Stomach (tissue), 19 donors: ENCODE data around the gene OR13G1. TPM values are rescaled to one million over a fixed set of nuclear protein-coding genes. Genes with fewer than 3 reads are reported as not detected.
"Not testable (repeated sequence)": the region's sequence is repeated elsewhere in the genome, so short reads cannot be mapped to it uniquely, and the experiment has no call there.

Experiments used
- DNase-seq, 2 donors: peaks; one replicate each; pipeline versions ENCODE4 v3.0.0 to v3.0.0-alpha.2; 2013 to 2019
- H3K27ac ChIP-seq, 5 donors: fragments of 200-600 bp in 4 of 5; sonication (generic) in 4 of 5; one replicate each; pipeline ENCODE4 v1.5.1; 2013 to 2019; ENCODE audit warnings: mild to moderate bottlenecking in 1 of 5, moderate library complexity in 1 of 5
- H3K27me3 ChIP-seq, 3 donors: fragments of 200-600 bp; sonication (generic); one replicate each; pipeline ENCODE4 v1.5.1; 2017 to 2019; ENCODE audit warnings: mixed run types in 1 of 3
- H3K36me3 ChIP-seq, 4 donors: fragments of 200-600 bp; sonication (generic); 1 replicate in 3 of 4; 2 replicates in 1 of 4; pipeline ENCODE4 v1.5.1; 2016 to 2019
- H3K4me1 ChIP-seq, 4 donors: fragments of 200-600 bp; sonication (generic); one replicate each; pipeline ENCODE4 v1.5.1; 2016 to 2019
- H3K4me3 ChIP-seq, 4 donors: fragments of 200-600 bp; sonication (generic) in 3 of 4; one replicate each; pipeline ENCODE4 v1.5.1; 2016 to 2019; ENCODE audit warnings: mild to moderate bottlenecking in 1 of 4
- H3K9me3 ChIP-seq, 4 donors: fragments of 200-600 bp; sonication (generic); one replicate each; pipeline ENCODE4 v1.5.1; 2016 to 2019
- EP300 ChIP-seq: sonication (generic); formaldehyde crosslinking; IDR thresholded peaks from one replicate; pipeline ENCODE4 v1.6.1; 2017; ENCODE audit warnings: antibody characterized with exemption
- POLR2A ChIP-seq, 4 donors: fragments of 450-650 bp; IDR thresholded peaks; one replicate each; pipeline ENCODE4 v1.6.1; 2016; ENCODE audit warnings: antibody characterized with exemption in 4 of 4, control low read depth in 2 of 4, mild to moderate bottlenecking in 1 of 4, moderate library complexity in 1 of 4
- POLR2AphosphoS5 ChIP-seq, 3 donors: sonication (generic); formaldehyde crosslinking; IDR thresholded peaks; one replicate each; pipeline ENCODE4 v1.6.1; 2016; ENCODE audit warnings: antibody characterized with exemption in 3 of 3
- WGBS, 5 donors: extraction: QIAGEN DNeasy Blood & Tissue Kit in 3 of 5; methylation state at CpG; one replicate each; pipeline versions ENCODE4 v1.1.5 to v1.1.7; 2013 to 2018; 5-methylcytosine and 5-hydroxymethylcytosine counted together
- intact Hi-C: fragments of 100-400 bp; cut with DNase I; formaldehyde crosslinking; loops from one replicate; pipeline ENCODE4 v1.15.1; 2023; ENCODE audit warnings: low total_unique reads
- long read RNA-seq, 10 donors: transcript quantifications; one replicate each; lab custom pipeline, GENCODE V29; 2026
- polyA plus RNA-seq, 3 donors: library from polyadenylated mRNA; stranded (reverse); fragments of 200-250 nt; gene quantifications; one replicate each; pipeline ENCODE4 v1.2.3, GENCODE V29; 2013
- total RNA-seq, 5 donors: library from RNA; depleted of rRNA; stranded (reverse); fragments of >200 nt; gene quantifications; one replicate each; pipeline versions ENCODE4 v1.1.0 to v1.2.3, GENCODE V29; 2014 to 2016
- TF ChIP-seq, protein P1 (sequence below), 7 experiments: fragments of 450-650 bp in 4 of 7; fragments of 200-600 bp in 3 of 7; sonication (generic) in 3 of 7; IDR thresholded peaks; one replicate each; pipeline ENCODE4 v1.5.1; 2016 to 2019; ENCODE audit warnings: antibody characterized with exemption in 7 of 7, control low read depth in 2 of 7, mild to moderate bottlenecking in 1 of 7
- donor health status: healthy with polysubstance abuse.
- donor health status: Bipolar disorder and iron deficiency.
- donor health status: healthy.

Gene OR13G1, protein sequence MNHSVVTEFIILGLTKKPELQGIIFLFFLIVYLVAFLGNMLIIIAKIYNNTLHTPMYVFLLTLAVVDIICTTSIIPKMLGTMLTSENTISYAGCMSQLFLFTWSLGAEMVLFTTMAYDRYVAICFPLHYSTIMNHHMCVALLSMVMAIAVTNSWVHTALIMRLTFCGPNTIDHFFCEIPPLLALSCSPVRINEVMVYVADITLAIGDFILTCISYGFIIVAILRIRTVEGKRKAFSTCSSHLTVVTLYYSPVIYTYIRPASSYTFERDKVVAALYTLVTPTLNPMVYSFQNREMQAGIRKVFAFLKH
- not detected for total RNA-seq
- polyA plus RNA-seq, result not detected
- long read RNA-seq, donor 1, result 0 reads
- long read RNA-seq, donor 2, result 0 reads
- long read RNA-seq, donor 3, result 0 reads
- long read RNA-seq, donor 4, result 0 reads
- long read RNA-seq, donor 5, result 0 reads
- long read RNA-seq, donor 6, result 0 reads
- long read RNA-seq, donor 7, result 0 reads
- long read RNA-seq, donor 8, result 0 reads
- long read RNA-seq, donor 9, partial matches to known transcripts, result 0 of 1 reads
- long read RNA-seq, donor 9, other reads (novel, unspliced or antisense), result 0 of 1 reads
- long read RNA-seq, donor 10, result 0 reads

DNA sequence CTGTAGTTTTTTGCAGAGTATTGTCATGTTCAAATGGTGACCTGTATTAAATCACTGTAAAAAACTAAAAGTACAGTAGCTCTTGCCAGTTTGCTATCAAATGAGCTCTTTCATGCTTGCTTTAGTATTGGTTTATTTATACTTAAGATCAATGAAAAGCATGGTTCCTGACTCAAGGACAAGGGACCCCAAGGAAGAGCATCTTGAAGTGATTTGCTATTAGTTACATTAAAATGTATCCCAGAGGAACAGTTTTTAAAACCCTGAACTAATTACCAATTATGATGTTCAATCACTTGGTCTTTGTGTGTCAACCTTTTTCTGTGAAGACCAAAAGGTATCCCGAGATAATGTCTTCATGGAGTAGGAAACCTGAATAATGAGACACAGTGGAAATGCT lies at the start of gene OR13G1:
Gene OR13G1, minus strand, starts transcription at position 101 of the 400 bp plus-strand sequence. CDS start 6,698 bp downstream, outside the sequence.
- intact Hi-C loops, result no loop called here
- Histone ChIP-seq H3K27me3 (no peaks in the 10 kb centered on the region), H3K36me3 (no peaks in the 10 kb centered on the region), H3K27ac (no peak within 1 kb of the TSS), H3K4me3 (no peak within 1 kb of the TSS), H3K4me1 (no peaks in the 10 kb centered on the region), H3K9me3 (peaks cover 0 to 7% (median 0%) of the 10 kb centered on the region in 4 donors)
- no peak for TF ChIP-seq EP300
- TF ChIP-seq POLR2AphosphoS5 (IDR thresholded peaks at IDR 0.05), result no peak
- TF ChIP-seq, protein P1, sequence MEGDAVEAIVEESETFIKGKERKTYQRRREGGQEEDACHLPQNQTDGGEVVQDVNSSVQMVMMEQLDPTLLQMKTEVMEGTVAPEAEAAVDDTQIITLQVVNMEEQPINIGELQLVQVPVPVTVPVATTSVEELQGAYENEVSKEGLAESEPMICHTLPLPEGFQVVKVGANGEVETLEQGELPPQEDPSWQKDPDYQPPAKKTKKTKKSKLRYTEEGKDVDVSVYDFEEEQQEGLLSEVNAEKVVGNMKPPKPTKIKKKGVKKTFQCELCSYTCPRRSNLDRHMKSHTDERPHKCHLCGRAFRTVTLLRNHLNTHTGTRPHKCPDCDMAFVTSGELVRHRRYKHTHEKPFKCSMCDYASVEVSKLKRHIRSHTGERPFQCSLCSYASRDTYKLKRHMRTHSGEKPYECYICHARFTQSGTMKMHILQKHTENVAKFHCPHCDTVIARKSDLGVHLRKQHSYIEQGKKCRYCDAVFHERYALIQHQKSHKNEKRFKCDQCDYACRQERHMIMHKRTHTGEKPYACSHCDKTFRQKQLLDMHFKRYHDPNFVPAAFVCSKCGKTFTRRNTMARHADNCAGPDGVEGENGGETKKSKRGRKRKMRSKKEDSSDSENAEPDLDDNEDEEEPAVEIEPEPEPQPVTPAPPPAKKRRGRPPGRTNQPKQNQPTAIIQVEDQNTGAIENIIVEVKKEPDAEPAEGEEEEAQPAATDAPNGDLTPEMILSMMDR (IDR thresholded peaks at IDR 0.05), result no peak
- TF ChIP-seq POLR2A (IDR thresholded peaks at IDR 0.05), result no peak
- 68 to 87% (median 79%) methylated on average over 1 of the region's 1 CpG for WGBS, 5 donors
- DNase-seq, result no peak

DNA sequence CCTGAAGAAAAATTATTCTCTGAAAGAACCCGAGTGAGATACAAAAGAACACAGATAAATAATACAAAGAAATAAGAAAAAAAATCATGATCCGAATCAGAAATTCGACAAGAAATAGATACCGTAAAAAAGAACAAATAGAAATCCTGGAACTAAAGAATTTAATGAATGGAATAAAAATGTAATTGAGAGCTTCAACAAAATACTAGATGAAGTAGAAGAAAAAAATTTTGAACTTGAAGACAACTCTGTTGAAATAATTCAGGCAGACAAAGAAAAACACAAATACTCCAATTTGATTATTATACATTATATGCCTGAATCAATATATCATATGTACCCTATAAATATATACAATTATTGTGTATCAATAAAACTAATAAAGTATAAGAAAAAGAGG lies 41.7 kb upstream of the OR13G1 start:
- no peaks in the 10 kb centered on the region for H3K36me3 ChIP-seq
- H3K4me1 ChIP-seq, result no peaks in the 10 kb centered on the region
- no peak for DNase-seq
- 90 to 95% (median 92%) methylated on average over 4 of the region's 4 CpGs for WGBS, 5 donors
- TF ChIP-seq POLR2AphosphoS5 (IDR thresholded peaks at IDR 0.05) (no peak), POLR2A (IDR thresholded peaks at IDR 0.05) (no peak), EP300 (no peak)
- TF ChIP-seq, protein P1 (IDR thresholded peaks at IDR 0.05), result no peak
- intact Hi-C loops, result no loop called here
- no peaks in the 10 kb centered on the region for H3K27me3 ChIP-seq
- no peak overlapping the region for H3K27ac ChIP-seq
- H3K4me3 ChIP-seq, result no peak overlapping the region
- peaks cover 0 to 20% (median 7%) of the 10 kb centered on the region in 4 donors for H3K9me3 ChIP-seq

DNA sequence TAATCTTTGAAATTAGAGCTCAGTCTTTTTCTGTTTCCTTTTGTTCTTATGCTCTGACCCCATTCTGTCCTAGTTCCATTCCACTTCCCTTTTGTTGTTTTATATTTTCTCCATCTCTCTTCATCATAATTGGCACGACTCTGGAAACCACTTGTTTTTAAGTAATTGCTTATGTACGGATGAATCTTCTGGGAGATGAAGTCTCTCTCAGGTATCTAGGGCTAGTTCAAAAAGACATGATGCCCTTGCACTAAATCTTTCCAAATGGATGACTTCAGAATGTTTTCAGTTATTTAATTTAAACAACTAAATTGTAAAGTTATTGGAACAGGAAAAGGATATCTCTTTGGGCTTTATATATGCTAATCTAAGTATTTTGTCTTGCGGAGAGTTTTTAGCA lies 37.0 kb upstream of the OR13G1 start, which contains the start of gene OR6F1:
Gene OR6F1, minus strand, starts transcription at position 101 of the 400 bp plus-strand sequence. CDS start 3,891 bp downstream, outside the sequence.
- H3K4me3 ChIP-seq, result no peak within 1 kb of the TSS
- TF ChIP-seq EP300 (no peak), POLR2A (IDR thresholded peaks at IDR 0.05) (no peak), POLR2AphosphoS5 (IDR thresholded peaks at IDR 0.05) (no peak)
- TF ChIP-seq, protein P1 (IDR thresholded peaks at IDR 0.05), result no peak
- no peak within 1 kb of the TSS for H3K27ac ChIP-seq
- no peaks in the 10 kb centered on the region for H3K4me1 ChIP-seq
- WGBS, 5 donors, result 82 to 91% (median 86%) methylated on average over 3 of the region's 3 CpGs
- peaks cover 0 to 10% (median 7%) of the 10 kb centered on the region in 4 donors for H3K9me3 ChIP-seq
- intact Hi-C loops, result no loop called here
- no peaks in the 10 kb centered on the region for H3K27me3 ChIP-seq
- no peaks in the 10 kb centered on the region for H3K36me3 ChIP-seq
- no peak for DNase-seq

DNA sequence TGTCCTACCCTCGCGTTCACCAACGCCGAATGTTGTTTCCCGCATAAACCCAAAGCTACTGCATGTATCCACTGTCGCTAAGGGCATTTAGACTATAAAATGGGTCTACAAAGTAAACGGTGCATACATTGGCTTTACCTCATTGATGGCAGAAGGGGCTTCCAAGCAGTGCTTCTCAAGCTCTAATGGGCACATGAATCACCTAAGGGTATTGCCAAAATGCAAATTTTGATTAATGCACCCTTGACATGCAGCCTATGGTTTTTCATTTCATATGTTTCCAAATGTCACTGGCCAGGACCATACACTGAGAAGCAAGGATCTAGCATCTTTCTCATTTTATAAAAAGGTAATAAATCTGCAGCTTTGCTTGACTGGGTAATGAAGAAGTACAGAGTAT lies 34.2 kb upstream of the OR13G1 start:
- Histone ChIP-seq H3K4me1 (no peaks in the 10 kb centered on the region), H3K36me3 (no peaks in the 10 kb centered on the region), H3K9me3 (no peaks in the 10 kb centered on the region), H3K27ac (no peak overlapping the region), H3K27me3 (no peaks in the 10 kb centered on the region), H3K4me3 (no peak overlapping the region)
- TF ChIP-seq EP300 (no peak), POLR2A (IDR thresholded peaks at IDR 0.05) (no peak), POLR2AphosphoS5 (IDR thresholded peaks at IDR 0.05) (no peak)
- TF ChIP-seq, protein P1 (IDR thresholded peaks at IDR 0.05), result no peak
- no peak for DNase-seq
- intact Hi-C loops, result no loop called here
- 83 to 96% (median 93%) methylated on average over 7 of the region's 7 CpGs for WGBS, 5 donors

DNA sequence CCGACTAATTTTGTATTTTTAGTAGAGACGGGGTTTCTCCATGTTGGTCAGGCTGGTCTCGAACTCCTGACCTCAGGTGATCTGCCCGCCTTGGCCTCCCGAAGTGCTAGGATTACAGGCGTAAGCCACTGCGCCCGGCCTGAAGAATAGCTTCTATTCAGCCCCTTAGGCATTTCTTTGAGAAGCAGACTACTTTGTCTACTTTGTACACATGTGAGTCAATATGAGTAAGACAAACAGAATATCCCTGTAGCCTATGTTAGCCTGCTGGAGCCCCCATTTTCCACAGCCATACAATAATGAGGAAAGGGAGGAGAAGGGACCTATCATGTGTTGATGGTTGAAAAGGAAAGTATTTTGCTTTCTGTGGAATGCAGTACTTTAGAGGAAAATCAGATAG lies 31.1 kb upstream of the OR13G1 start:
- H3K36me3 ChIP-seq, H3K27ac ChIP-seq, intact Hi-C loops, H3K4me3 ChIP-seq, H3K4me1 ChIP-seq, H3K27me3 ChIP-seq, DNase-seq: not testable (repeated sequence)
- WGBS, 5 donors, result 85 to 92% (median 87%) methylated on average over 8 of the region's 8 CpGs; no CpG with 5 or more reads in 1 of the 5 donors
- peaks cover 0 to 10% (median 0%) of the 10 kb centered on the region in 4 donors for H3K9me3 ChIP-seq
